Panc1 (cell line): ENCODE measurements around the gene PXYLP1.

ENCODE experiments used
- CTCF ChIP-seq: fragments of 450-650 bp; IDR thresholded peaks from 2 replicates; pipeline ENCODE4 v1.5.1; 2017; ENCODE audit warnings: mild to moderate bottlenecking
- POLR2AphosphoS5 ChIP-seq: IDR thresholded peaks from 2 replicates; pipeline ENCODE4 v1.6.1; 2012; ENCODE audit warnings: mild to moderate bottlenecking, low read depth, low read length, moderate library complexity
- REST ChIP-seq, 2 experiments: IDR thresholded peaks; 2 replicates each; pipeline ENCODE4 v1.6.1; 2011 to 2012; ENCODE audit warnings: low read depth in 2 of 2, control low read depth in 1 of 2, low read length in 1 of 2, mild to moderate bottlenecking in 1 of 2, moderate library complexity in 1 of 2; ENCODE audit not compliant: insufficient read depth in 1 of 2
- SIN3A ChIP-seq: IDR thresholded peaks from 2 replicates; pipeline ENCODE4 v1.6.1; 2012; ENCODE audit warnings: low read depth, mild to moderate bottlenecking, low read length, moderate library complexity, borderline replicate concordance; ENCODE audit not compliant: insufficient read depth
- TCF7L2 ChIP-seq: IDR thresholded peaks from 2 replicates; pipeline ENCODE4 v1.6.1; 2011; ENCODE audit warnings: mild to moderate bottlenecking, low read depth, low read length, inconsistent platforms

- TF ChIP-seq CTCF (no peak), POLR2AphosphoS5 (no peak), REST (IDR thresholded peaks at IDR 0.05; ENCODE audit: insufficient read depth in 1 of 2, low read depth in 2 of 2, low read length in 1 of 2) (no peak), SIN3A (no peak), TCF7L2 (no peak)
Observed at GRCh38 chr3:141256820-141257219, 25.2 kb downstream of the PXYLP1 start.
